ENCODE results near the gene CCDC71.

The CCDC71 gene

DNA sequence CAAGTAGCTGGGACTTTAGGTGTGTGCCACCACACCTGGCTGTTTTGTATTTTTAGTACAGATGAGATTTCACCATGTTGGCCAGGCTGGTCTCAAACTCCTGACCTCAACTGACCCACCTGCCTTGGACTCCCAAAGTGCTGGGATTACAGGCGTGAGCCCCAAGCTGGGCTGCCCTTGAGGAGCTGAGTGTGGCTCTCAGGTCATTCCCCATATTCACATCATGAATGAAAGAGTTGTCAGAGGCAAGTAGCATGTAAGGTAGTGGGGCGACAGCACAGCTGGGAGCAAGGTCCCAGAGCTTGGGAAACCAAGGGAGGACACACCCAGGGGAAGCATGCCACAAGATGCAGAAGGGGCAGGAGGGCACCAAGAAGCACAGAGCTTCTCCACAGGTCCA, 4.9 kb downstream of the CCDC71 start:
- no peak overlapping the region for H3K4me3 ChIP-seq (replicated peaks; ENCODE audit: low read depth, low read length)
- no peaks in the 10 kb centered on the region for H3K27me3 ChIP-seq (replicated peaks; ENCODE audit: control insufficient read depth, insufficient read depth, low read length)
- no peak for DNase-seq (ENCODE audit: extremely low read depth, insufficient read length)
- H3K36me3 ChIP-seq (ENCODE audit: control insufficient read depth, insufficient read depth, low read length) = peaks cover 19% of the 10 kb centered on the region
- TF ChIP-seq, protein P1, sequence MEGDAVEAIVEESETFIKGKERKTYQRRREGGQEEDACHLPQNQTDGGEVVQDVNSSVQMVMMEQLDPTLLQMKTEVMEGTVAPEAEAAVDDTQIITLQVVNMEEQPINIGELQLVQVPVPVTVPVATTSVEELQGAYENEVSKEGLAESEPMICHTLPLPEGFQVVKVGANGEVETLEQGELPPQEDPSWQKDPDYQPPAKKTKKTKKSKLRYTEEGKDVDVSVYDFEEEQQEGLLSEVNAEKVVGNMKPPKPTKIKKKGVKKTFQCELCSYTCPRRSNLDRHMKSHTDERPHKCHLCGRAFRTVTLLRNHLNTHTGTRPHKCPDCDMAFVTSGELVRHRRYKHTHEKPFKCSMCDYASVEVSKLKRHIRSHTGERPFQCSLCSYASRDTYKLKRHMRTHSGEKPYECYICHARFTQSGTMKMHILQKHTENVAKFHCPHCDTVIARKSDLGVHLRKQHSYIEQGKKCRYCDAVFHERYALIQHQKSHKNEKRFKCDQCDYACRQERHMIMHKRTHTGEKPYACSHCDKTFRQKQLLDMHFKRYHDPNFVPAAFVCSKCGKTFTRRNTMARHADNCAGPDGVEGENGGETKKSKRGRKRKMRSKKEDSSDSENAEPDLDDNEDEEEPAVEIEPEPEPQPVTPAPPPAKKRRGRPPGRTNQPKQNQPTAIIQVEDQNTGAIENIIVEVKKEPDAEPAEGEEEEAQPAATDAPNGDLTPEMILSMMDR (IDR thresholded peaks at IDR 0.05; ENCODE audit: insufficient read depth, low read length, poor library complexity, severe bottlenecking) = no peak

DNA sequence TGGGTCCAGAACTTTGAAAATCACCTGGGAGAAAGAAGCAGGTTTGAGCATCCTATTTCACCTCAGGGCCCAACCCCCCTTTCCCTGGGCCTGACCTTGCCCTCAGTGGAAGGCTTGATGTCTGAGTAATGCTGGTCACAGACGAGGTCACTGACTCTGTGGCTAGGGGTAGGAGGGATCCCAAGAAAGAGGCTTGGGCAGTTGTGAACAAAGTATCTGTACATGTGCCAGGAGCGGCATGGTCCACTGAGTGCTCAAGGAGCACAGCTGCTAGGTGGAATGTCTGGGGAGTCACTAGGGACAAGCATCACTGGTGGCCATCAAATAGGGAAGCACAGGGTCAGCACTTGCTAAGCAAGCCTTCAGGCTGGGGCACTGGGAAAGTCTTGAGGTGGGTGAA, 7.3 kb downstream of the CCDC71 start:
- no peak overlapping the region for H3K4me3 ChIP-seq (replicated peaks; ENCODE audit: low read depth, low read length)
- DNase-seq (ENCODE audit: extremely low read depth, insufficient read length) = no peak
- H3K36me3 ChIP-seq (ENCODE audit: control insufficient read depth, insufficient read depth, low read length) = peaks cover 17% of the 10 kb centered on the region
- no peaks in the 10 kb centered on the region for H3K27me3 ChIP-seq (replicated peaks; ENCODE audit: control insufficient read depth, insufficient read depth, low read length)
- TF ChIP-seq, protein P1 (IDR thresholded peaks at IDR 0.05; ENCODE audit: insufficient read depth, low read length, poor library complexity, severe bottlenecking) = no peak

DNA sequence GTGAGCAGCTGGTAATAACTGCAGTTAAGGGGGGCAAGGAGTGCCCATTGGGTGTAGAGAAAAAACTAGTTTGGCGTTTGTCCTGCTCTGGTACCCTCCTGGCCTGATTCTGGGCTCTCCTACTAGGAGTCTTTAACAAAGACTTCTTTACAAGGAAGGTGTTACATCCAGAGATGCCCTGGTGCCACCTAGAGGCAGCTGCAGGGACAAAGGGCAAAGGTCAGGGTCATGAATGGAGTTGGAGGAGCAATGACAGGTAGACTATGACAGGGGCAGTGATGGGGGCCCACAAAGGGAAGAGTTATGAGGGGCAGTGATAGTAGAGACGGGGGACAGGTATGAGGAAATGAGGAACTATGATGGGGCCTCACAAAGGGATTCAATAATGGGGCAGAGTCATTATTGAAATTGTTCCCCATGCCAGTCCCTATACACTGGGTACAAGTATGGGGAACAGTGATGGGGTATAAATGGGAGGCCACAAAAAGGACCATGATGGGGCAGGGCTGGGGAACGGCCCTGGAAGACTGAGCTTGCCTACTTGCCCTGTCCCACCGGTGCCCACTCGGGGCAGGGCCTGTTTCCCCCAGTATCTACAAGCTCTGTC, 7.9 kb downstream of the CCDC71 start:
- no peak for DNase-seq (ENCODE audit: extremely low read depth, insufficient read length)
- peaks cover 11% of the 10 kb centered on the region for H3K36me3 ChIP-seq (ENCODE audit: control insufficient read depth, insufficient read depth, low read length)
- H3K27me3 ChIP-seq (replicated peaks; ENCODE audit: control insufficient read depth, insufficient read depth, low read length) = no peaks in the 10 kb centered on the region
- TF ChIP-seq, protein P1 (IDR thresholded peaks at IDR 0.05; ENCODE audit: insufficient read depth, low read length, poor library complexity, severe bottlenecking) = peak; percentile 73
- H3K4me3 ChIP-seq (replicated peaks; ENCODE audit: low read depth, low read length) = no peak overlapping the region

DNA sequence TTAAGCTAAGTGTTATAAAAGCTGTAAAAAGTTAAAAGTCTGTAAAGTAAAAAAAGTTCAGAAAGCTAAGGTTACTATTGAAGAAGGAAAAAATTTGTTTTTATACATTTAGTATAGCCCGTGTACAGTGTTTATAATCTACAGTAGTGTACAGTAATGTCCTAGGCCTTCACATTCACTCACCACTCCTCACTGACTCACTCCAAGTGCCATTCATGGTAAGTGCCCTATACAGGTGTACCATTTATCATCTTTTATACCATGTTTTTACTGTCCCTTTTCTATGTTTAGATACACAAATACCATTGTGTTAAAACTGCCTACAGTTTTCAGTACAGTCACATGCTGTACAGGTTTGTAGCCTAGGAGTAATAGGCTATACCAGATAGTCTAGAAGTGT, 8.8 kb downstream of the CCDC71 start:
- H3K27me3 ChIP-seq (replicated peaks; ENCODE audit: control insufficient read depth, insufficient read depth, low read length) = no peaks in the 10 kb centered on the region
- H3K36me3 ChIP-seq (ENCODE audit: control insufficient read depth, insufficient read depth, low read length) = peaks cover 5% of the 10 kb centered on the region; the same call in 1 of the 2 replicates
- no peak for DNase-seq (ENCODE audit: extremely low read depth, insufficient read length)
- no peak overlapping the region for H3K4me3 ChIP-seq (replicated peaks; ENCODE audit: low read depth, low read length)
- TF ChIP-seq, protein P1 (IDR thresholded peaks at IDR 0.05; ENCODE audit: insufficient read depth, low read length, poor library complexity, severe bottlenecking) = no peak

DNA sequence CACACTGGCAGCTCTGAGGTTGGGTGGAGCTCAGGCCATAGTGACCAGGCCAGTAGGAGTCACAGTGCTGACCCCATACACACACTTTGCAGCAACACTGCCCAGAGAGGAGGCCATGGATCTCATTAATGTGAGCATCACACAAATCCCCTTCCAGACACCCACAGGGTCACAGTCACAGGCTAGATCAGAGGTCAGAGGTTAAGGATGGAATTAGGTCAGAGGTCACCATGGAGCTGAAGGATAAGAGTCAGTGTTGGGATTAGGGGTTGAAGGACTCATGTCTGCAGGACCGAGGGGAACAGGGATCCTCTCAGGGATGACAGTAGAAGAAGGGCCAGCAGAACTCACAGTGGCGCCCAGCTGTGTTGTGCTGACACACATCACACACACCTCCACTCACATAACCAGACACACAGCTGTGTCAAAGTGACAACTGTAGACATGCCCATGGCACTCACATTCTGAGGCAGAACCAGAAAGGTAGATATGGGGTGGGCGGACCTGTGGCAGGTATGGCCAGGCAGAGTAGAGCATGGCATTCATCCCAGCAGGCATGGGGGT, 12.7 kb downstream of the CCDC71 start:
- Histone ChIP-seq H3K27me3 (replicated peaks; ENCODE audit: control insufficient read depth, insufficient read depth, low read length) (no peaks in the 10 kb centered on the region), H3K4me3 (replicated peaks; ENCODE audit: low read depth, low read length) (no peak overlapping the region), H3K36me3 (ENCODE audit: control insufficient read depth, insufficient read depth, low read length) (no peaks in the 10 kb centered on the region)
- DNase-seq (ENCODE audit: extremely low read depth, insufficient read length) = no peak
- TF ChIP-seq, protein P1 (IDR thresholded peaks at IDR 0.05; ENCODE audit: insufficient read depth, low read length, poor library complexity, severe bottlenecking) = no peak

Data from GM06990 (cell line).